Gastrocnemius medialis (tissue), 4 donors: ENCODE measurements around the gene ACSF2. TPM values are rescaled to one million over a fixed set of nuclear protein-coding genes. Genes with fewer than 3 reads are reported as not detected.

ENCODE experiments used
- ATAC-seq, 2 donors: fragments of 150-250 bp; one replicate each; pipeline ENCODE4 v1.9.1; 2016
- DNase-seq, 2 donors: peaks; one replicate each; pipeline ENCODE4 v3.0.0-alpha.2; 2019
- H3K27ac ChIP-seq, 4 donors: fragments of 200-600 bp; sonication (generic); 1 replicate in 1 of 4; 2 replicates in 3 of 4; pipeline ENCODE4 v1.5.1; 2016 to 2018; ENCODE audit warnings: mild to moderate bottlenecking in 2 of 4, moderate library complexity in 1 of 4
- H3K27me3 ChIP-seq, 3 donors: fragments of 200-600 bp; sonication (generic) in 2 of 3; 1 replicate in 1 of 3; 2 replicates in 2 of 3; pipeline versions ENCODE4 v1.5.1 to v1.6.0; 2016 to 2019; ENCODE audit warnings: mild to moderate bottlenecking in 1 of 3, moderate library complexity in 1 of 3
- H3K36me3 ChIP-seq, 2 donors: fragments of 200-600 bp; sonication (generic) in 1 of 2; one replicate each; pipeline ENCODE4 v1.5.1; 2017 to 2018
- H3K4me1 ChIP-seq, 2 donors: fragments of 200-600 bp; sonication (generic) in 1 of 2; one replicate each; pipeline ENCODE4 v1.5.1; 2016 to 2017; ENCODE audit warnings: mild to moderate bottlenecking in 2 of 2
- H3K4me3 ChIP-seq, 4 donors: fragments of 200-600 bp; sonication (generic) in 3 of 4; 1 replicate in 1 of 4; 2 replicates in 3 of 4; pipeline ENCODE4 v1.5.1; 2016 to 2019; ENCODE audit warnings: mild to moderate bottlenecking in 2 of 4
- H3K9me3 ChIP-seq, 3 donors: fragments of 200-600 bp; sonication (generic) in 2 of 3; 1 replicate in 1 of 3; 2 replicates in 2 of 3; pipeline ENCODE4 v1.5.1; 2016 to 2019
- POLR2A ChIP-seq, 2 donors: fragments of 450-650 bp; IDR thresholded peaks; one replicate each; pipeline ENCODE4 v1.6.1; 2017; ENCODE audit warnings: antibody characterized with exemption in 2 of 2, mild to moderate bottlenecking in 2 of 2, moderate library complexity in 2 of 2
- in situ Hi-C, 4 donors: fragments of 200-750 bp; cut with MboI; loops; one replicate each; pipeline versions ENCODE4 v1.15.0 to v1.8.0; 2017; ENCODE audit warnings: low sequenced_read_pairs in 4 of 4
- intact Hi-C: fragments of 100-400 bp; cut with DNase I; formaldehyde crosslinking; loops from one replicate; pipeline ENCODE4 v1.15.1; 2023; ENCODE audit warnings: low total_unique reads
- total RNA-seq, 4 donors: library from RNA; depleted of rRNA; stranded (reverse); fragments of >200 nt; gene quantifications; one replicate each; pipeline versions ENCODE4 v1.1.0 to v1.2.3, GENCODE V29; 2016
- TF ChIP-seq, protein P1 (sequence below), 5 experiments: fragments of 450-650 bp in 3 of 5; fragments of 200-600 bp in 2 of 5; sonication (generic) in 2 of 5; IDR thresholded peaks in 4 of 5; conservative IDR thresholded peaks in 1 of 5; 1 replicate in 4 of 5; 2 replicates in 1 of 5; pipeline ENCODE4 v1.5.1; 2016 to 2019; ENCODE audit warnings: antibody characterized with exemption in 5 of 5, mild to moderate bottlenecking in 3 of 5, moderate library complexity in 3 of 5

Gene ACSF2
- total RNA-seq, 4 donors from 2014 or later = 8.7 to 61.4 (median 34.2) TPM

DNA sequence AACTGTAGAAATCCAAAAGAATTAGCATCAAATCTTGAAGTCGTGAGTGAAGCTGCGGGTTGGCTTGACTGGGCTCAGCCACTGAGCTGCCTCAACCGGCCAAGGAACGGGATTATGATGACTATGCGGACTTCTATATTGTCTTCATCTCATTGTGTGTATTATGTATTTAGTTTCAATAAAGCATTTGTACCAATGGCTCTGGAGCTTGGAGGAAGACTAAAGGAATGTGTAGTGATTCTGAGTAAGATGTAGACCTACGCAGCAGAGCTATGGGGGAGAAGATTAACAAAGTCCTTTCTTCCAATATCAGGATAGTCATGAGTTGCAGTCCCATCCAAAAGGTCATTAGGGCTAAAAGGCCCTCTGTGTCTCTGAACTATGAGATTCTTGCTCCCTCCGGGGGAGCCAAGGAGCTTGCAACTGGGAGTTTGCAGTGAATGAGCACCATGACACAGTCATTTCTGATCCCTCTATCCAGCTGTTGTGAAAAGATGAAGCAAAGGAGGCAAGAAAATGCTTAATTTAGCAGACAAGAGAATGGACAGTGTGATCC, 44.7 kb upstream of the ACSF2 start:
- DNase-seq (no peak), ATAC-seq (no peak)
- Histone ChIP-seq H3K27me3 (no peaks in the 10 kb centered on the region), H3K27ac (no peak overlapping the region), H3K4me3 (no peak overlapping the region), H3K4me1 (peaks cover 12 to 22% of the 10 kb centered on the region in 2 donors), H3K36me3 (peaks cover 3 to 53% of the 10 kb centered on the region in 2 donors), H3K9me3 (no peaks in the 10 kb centered on the region)
- intact Hi-C loops = no loop called here
- TF ChIP-seq, protein P1, sequence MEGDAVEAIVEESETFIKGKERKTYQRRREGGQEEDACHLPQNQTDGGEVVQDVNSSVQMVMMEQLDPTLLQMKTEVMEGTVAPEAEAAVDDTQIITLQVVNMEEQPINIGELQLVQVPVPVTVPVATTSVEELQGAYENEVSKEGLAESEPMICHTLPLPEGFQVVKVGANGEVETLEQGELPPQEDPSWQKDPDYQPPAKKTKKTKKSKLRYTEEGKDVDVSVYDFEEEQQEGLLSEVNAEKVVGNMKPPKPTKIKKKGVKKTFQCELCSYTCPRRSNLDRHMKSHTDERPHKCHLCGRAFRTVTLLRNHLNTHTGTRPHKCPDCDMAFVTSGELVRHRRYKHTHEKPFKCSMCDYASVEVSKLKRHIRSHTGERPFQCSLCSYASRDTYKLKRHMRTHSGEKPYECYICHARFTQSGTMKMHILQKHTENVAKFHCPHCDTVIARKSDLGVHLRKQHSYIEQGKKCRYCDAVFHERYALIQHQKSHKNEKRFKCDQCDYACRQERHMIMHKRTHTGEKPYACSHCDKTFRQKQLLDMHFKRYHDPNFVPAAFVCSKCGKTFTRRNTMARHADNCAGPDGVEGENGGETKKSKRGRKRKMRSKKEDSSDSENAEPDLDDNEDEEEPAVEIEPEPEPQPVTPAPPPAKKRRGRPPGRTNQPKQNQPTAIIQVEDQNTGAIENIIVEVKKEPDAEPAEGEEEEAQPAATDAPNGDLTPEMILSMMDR (IDR thresholded peaks at IDR 0.05 in 4 of 5, conservative IDR thresholded peaks at IDR 0.05 in 1 of 5) = no peak
- TF ChIP-seq POLR2A (IDR thresholded peaks at IDR 0.05) = no peak
- in situ Hi-C loops = loop anchor here in 1 of 4 donors (25.0 kb wide), 1 partner anchor 106 kb away; the partner anchor contains the start of gene RSAD1

DNA sequence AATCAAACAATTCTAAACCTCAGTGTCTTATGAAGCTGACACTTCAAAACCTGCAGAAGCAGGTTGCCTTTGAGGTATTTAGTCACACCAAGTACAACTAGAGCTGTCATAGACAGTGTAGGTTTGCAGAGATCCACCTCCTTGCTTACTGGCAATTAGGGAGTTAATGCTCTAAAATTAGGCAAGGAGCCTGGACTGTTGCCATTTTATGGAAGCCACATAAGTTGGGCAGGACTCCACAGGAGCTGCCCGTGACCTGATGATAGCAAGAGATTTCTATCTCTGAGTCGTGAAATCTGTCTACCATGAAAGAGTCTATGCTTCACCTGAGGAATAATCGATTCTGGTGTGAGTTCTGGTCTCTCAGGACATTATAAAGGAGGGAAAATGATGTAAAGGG, 44.1 kb upstream of the ACSF2 start:
- ATAC-seq (no peak), DNase-seq (no peak)
- no peak overlapping the region for H3K27ac ChIP-seq
- peaks cover 12 to 22% of the 10 kb centered on the region in 2 donors for H3K4me1 ChIP-seq
- H3K36me3 ChIP-seq = peaks cover 3 to 59% of the 10 kb centered on the region in 2 donors
- in situ Hi-C loops = loop anchor here in 1 of 4 donors (25.0 kb wide), 1 partner anchor 105 kb away; the partner anchor contains the start of gene RSAD1
- no peaks in the 10 kb centered on the region for H3K9me3 ChIP-seq
- no peak for TF ChIP-seq POLR2A (IDR thresholded peaks at IDR 0.05)
- TF ChIP-seq, protein P1 (IDR thresholded peaks at IDR 0.05 in 4 of 5, conservative IDR thresholded peaks at IDR 0.05 in 1 of 5) = no peak
- no peak overlapping the region for H3K4me3 ChIP-seq
- no peaks in the 10 kb centered on the region for H3K27me3 ChIP-seq
- intact Hi-C loops = no loop called here

DNA sequence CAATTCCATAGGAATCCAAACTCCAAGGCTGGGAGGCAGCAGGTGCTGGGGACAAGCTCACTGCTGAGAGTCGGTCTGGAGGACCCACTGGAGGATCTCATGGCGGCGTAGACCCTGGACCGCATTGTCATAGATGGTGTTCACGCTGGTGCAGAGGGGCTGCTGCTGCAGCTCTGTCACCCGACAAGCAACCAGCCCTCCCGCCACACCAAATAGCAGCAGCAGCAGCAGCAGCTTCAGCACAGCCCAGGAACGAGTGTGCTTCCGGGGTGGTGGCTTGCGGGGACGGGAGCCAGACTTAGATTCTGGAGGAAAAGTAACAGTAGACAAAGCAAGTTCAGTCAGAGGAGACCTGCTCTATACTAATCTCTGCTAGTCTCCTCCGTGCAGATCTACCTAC, 43.1 kb upstream of the ACSF2 start:
- H3K4me3 ChIP-seq = no peak overlapping the region
- TF ChIP-seq, protein P1 (IDR thresholded peaks at IDR 0.05 in 4 of 5, conservative IDR thresholded peaks at IDR 0.05 in 1 of 5) = no peak
- TF ChIP-seq POLR2A (IDR thresholded peaks at IDR 0.05) = no peak
- ATAC-seq = no peak
- intact Hi-C loops (no loop called here), in situ Hi-C loops (loop anchor here in 1 of 4 donors (25.0 kb wide), 1 partner anchor 104 kb away; the partner anchor contains the start of gene RSAD1)
- no peaks in the 10 kb centered on the region for H3K27me3 ChIP-seq
- no peaks in the 10 kb centered on the region for H3K9me3 ChIP-seq
- H3K36me3 ChIP-seq = peaks cover 3 to 69% of the 10 kb centered on the region in 2 donors
- H3K4me1 ChIP-seq = peaks cover 12 to 22% of the 10 kb centered on the region in 2 donors
- H3K27ac ChIP-seq = no peak overlapping the region
- no peak for DNase-seq

DNA sequence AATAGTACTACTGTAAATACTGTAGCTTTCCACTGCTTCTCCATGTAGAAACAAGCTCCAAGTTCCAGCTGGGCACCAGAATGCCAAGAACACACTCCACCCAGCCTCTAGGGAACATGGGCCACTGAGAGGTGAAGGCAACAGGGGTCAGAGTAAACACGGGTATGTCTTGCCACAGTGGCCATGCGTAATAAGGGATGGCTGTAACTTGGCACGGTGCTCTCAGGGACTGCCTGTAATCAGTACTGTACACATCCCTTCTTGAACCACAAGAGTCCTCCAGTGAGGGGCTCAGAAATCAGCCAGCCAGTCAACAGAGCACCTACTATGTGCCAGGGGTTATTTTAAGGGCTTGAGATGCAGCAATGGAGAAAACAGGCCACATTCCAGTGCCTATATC, 39.5 kb upstream of the ACSF2 start:
- in situ Hi-C loops = loop anchor here in 1 of 4 donors (25.0 kb wide), 1 partner anchor 101 kb away; the partner anchor contains the start of gene RSAD1
- H3K4me1 ChIP-seq = peaks cover 6 to 9% of the 10 kb centered on the region in 2 donors
- DNase-seq (no peak), ATAC-seq (no peak)
- no peak overlapping the region for H3K4me3 ChIP-seq
- intact Hi-C loops = no loop called here
- no peaks in the 10 kb centered on the region for H3K9me3 ChIP-seq
- peaks cover 3 to 99% of the 10 kb centered on the region in 2 donors for H3K36me3 ChIP-seq
- H3K27me3 ChIP-seq = no peaks in the 10 kb centered on the region
- no peak overlapping the region for H3K27ac ChIP-seq
- TF ChIP-seq, protein P1 (IDR thresholded peaks at IDR 0.05 in 4 of 5, conservative IDR thresholded peaks at IDR 0.05 in 1 of 5) = no peak
- no peak for TF ChIP-seq POLR2A (IDR thresholded peaks at IDR 0.05)
